ENCODE data around the gene PLEKHA8.
"Not testable (repeated sequence)": the region's sequence is repeated elsewhere in the genome, so short reads cannot be mapped to it uniquely, and the experiment has no call there.

The PLEKHA8 gene

DNA sequence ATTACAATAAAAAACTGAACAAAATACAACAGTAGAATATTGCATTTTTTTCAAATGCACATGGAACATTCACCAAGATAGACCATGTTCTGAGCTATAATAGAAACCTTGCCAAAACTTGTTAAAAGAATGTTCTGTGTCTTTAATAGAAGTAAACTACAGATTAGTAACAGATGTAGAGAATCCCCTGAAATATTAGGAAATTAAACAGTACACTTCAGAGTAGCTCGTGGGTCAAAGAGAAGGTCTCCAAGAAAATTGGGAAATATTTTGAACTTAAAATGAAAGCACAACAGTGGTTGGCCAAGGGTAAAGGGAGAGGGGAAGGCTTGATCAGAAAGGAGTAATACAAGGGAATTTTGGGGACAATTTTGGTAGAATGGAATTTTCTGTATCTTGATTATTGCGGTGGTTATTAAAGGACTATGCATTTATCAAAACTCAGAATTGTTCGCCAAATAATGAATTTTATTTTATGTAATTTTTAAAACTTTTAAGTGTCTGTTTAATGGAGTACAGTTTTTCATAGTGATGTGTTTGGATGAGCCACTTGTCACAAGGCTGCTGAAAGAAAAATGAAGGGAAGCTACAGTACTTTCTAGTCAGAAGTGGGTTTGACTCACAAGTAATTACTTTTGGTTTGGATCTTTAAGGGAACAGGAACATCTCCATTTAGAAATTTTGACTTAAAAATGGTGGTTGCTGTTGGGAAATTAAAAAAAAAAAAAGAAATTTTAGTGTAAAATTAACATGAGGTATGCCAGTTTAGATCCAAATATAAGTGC lies 10.2 kb downstream of the PLEKHA8 start:
- no peak overlapping the region for H3K4me3 ChIP-seq (ENCODE audit: low read depth, low read length)
- no peak overlapping the region for H3K27ac ChIP-seq (ENCODE audit: low read depth, low read length)

DNA sequence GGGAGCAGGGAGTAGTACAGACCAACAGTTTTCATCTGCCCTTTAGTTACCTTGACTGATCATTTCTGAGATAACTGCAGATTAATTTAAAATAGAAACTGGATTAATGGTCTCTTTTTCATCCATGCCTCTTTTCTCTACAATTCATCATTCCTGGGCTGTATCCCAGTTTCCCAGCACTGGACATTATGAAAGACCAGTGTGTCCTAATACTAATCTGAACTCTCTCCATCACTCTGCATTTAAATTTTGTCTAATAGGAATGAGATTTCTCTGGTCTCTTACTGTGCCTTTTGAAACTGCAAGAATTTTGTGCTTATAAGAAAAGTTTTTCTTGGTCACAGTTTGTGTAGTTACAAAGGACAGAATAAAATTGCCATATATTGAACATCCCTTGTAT lies 12.7 kb downstream of the PLEKHA8 start:
- Histone ChIP-seq H3K36me3 (ENCODE audit: control insufficient read depth, insufficient read depth, low read length) (peaks cover 8% of the 10 kb centered on the region), H3K9ac (ENCODE audit: low read length) (no peak overlapping the region), H3K4me1 (ENCODE audit: control insufficient read depth, insufficient read depth, low read length) (peaks cover 10% of the 10 kb centered on the region; the same call in 1 of the 2 replicates), H3K27ac (ENCODE audit: low read depth, low read length) (no peak overlapping the region), H3K4me3 (ENCODE audit: low read depth, low read length) (no peak overlapping the region), H3K9me3 (ENCODE audit: control insufficient read depth, insufficient read depth, low read depth, low read length) (no peaks in the 10 kb centered on the region), H3K27me3 (ENCODE audit: control insufficient read depth, insufficient read depth, low read length) (no peaks in the 10 kb centered on the region)

More for the DNA sequence above, 10.2 kb downstream of the PLEKHA8 start:
- Histone ChIP-seq H3K9ac (ENCODE audit: low read length) (no peak overlapping the region), H3K36me3 (ENCODE audit: control insufficient read depth, insufficient read depth, low read length) (peaks cover 7% of the 10 kb centered on the region; the same call in 1 of the 2 replicates), H3K27me3 (ENCODE audit: control insufficient read depth, insufficient read depth, low read length) (no peaks in the 10 kb centered on the region), H3K9me3 (ENCODE audit: control insufficient read depth, insufficient read depth, low read depth, low read length) (no peaks in the 10 kb centered on the region), H3K4me1 (ENCODE audit: control insufficient read depth, insufficient read depth, low read length) (peaks cover 10% of the 10 kb centered on the region; the same call in 1 of the 2 replicates)

DNA sequence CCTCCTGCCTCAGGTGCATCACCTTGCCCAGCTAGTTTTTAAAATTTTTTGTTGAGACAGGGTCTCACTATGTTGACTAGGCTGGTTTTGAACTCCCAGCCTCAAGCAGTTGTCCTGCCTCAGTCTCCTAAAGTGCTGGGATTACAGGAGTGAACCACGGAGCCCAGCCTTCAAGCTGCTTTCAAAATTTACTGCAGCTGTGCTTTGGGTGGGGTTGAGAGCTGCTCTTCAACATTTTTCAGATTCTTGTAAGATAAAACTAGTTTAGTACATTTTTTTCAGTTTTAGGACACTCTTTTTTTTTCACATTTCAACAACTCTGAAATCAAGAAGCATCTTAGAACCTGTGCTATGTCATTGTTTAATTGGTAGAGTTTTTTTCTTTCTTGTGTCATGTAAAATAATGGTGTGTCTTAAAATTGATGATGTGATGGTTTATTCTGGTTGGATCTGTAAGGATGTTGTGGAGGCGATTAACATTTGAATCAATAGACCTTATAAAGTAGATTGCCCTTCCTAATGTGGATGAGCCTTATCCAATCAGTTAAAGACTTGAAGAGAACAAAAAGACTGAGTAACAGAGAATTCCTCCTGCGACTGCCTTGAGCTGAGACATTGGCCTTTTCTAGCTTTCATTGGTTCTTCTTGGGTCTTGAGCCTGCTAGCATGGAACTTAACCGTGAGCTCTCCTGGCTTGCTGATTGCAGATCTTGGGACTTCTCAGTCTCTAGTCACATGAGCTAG lies 13.5 kb downstream of the PLEKHA8 start:
- Histone ChIP-seq H3K27me3 (ENCODE audit: control insufficient read depth, insufficient read depth, low read length) (no peaks in the 10 kb centered on the region), H3K9me3 (ENCODE audit: control insufficient read depth, insufficient read depth, low read depth, low read length) (no peaks in the 10 kb centered on the region), H3K36me3 (ENCODE audit: control insufficient read depth, insufficient read depth, low read length) (peaks cover 15% of the 10 kb centered on the region), H3K9ac (ENCODE audit: low read length) (no peak overlapping the region), H3K4me1 (ENCODE audit: control insufficient read depth, insufficient read depth, low read length) (peaks cover 10% of the 10 kb centered on the region; the same call in 1 of the 2 replicates), H3K4me3 (ENCODE audit: low read depth, low read length) (no peak overlapping the region), H3K27ac (ENCODE audit: low read depth, low read length) (no peak overlapping the region)

DNA sequence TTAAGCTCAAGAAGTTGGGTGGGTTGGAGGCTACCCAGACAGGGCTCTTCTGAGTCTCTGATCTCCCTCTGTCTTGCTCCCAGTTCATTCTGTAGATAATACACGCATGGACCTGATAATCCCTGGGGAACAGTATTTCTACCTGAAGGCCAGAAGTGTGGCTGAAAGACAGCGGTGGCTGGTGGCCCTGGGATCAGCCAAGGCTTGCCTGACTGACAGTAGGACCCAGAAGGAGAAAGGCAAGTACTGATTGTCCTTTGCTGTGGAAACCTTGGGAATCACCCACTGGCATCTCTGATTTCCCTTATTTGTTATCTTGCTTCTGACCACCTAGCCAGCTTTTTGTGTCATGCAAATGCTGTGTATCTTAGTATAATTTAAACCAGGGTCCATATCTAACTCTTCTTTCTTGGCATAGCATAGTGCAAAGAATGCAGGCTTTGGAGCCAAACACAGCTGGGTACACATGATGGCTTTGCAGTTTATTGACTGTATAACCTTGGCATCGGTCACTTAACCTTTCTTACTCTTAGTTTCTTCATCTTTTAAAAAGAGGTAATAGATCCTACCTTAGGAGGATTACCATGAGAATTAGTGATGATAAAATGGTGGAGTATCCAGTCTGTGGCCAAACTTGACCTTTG lies 18.0 kb downstream of the PLEKHA8 start:
- H3K4me3 ChIP-seq (ENCODE audit: low read depth, low read length) = no peak overlapping the region
- H3K36me3 ChIP-seq (ENCODE audit: control insufficient read depth, insufficient read depth, low read length) = peaks cover 47% of the 10 kb centered on the region
- no peaks in the 10 kb centered on the region for H3K27me3 ChIP-seq (ENCODE audit: control insufficient read depth, insufficient read depth, low read length)
- H3K9ac ChIP-seq (ENCODE audit: low read length) = no peak overlapping the region
- no peaks in the 10 kb centered on the region for H3K9me3 ChIP-seq (ENCODE audit: control insufficient read depth, insufficient read depth, low read depth, low read length)
- peaks cover 10% of the 10 kb centered on the region; the same call in 1 of the 2 replicates for H3K4me1 ChIP-seq (ENCODE audit: control insufficient read depth, insufficient read depth, low read length)
- no peak overlapping the region for H3K27ac ChIP-seq (ENCODE audit: low read depth, low read length)

DNA sequence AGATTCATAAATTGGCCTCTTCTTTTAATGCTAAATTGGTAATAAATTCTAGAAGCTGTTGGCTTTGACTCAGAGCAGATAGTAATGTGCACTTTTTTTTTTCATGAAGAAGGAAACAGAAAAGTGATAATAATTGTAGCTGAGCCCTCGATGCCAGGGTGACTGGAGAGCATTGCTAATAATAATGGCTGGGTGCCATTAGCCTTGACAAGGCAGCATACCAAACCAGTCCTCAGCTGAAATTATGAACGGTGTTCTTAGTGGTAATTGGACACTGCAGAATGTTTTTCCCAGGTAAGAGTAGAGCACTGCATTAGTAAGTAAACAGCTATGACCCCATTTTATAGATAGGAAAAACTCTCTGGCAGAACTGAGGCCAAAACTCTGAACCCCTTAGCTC lies 18.9 kb downstream of the PLEKHA8 start:
- Histone ChIP-seq H3K36me3 (ENCODE audit: control insufficient read depth, insufficient read depth, low read length) (peaks cover 54% of the 10 kb centered on the region), H3K9me3 (ENCODE audit: control insufficient read depth, insufficient read depth, low read depth, low read length) (no peaks in the 10 kb centered on the region), H3K27me3 (ENCODE audit: control insufficient read depth, insufficient read depth, low read length) (no peaks in the 10 kb centered on the region), H3K4me1 (ENCODE audit: control insufficient read depth, insufficient read depth, low read length) (peaks cover 3% of the 10 kb centered on the region; the same call in 1 of the 2 replicates), H3K4me3 (ENCODE audit: low read depth, low read length) (no peak overlapping the region), H3K9ac (ENCODE audit: low read length) (no peak overlapping the region), H3K27ac (ENCODE audit: low read depth, low read length) (no peak overlapping the region)

DNA sequence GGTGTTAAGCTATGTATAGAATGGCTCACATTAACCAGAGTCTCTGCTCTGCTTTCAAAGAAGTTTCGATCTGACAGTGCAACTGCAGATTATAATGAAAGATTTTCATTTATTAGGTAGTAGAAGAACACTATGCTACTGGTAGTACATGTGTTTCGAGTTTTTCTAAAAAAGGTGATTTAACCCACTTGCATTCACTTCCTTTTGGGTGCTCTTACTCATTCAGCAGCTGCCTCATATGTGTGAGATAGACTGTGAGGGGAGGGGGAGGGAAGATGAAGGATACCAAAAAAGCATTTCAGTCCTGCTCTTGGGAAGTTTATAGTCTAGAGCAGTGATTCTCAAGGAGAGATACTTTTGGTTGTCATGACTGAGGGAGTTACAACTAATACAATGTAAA lies 20.4 kb downstream of the PLEKHA8 start:
- Histone ChIP-seq H3K4me3 (ENCODE audit: low read depth, low read length) (no peak overlapping the region), H3K27ac (ENCODE audit: low read depth, low read length) (no peak overlapping the region), H3K36me3 (ENCODE audit: control insufficient read depth, insufficient read depth, low read length) (peaks cover 67% of the 10 kb centered on the region), H3K27me3 (ENCODE audit: control insufficient read depth, insufficient read depth, low read length) (no peaks in the 10 kb centered on the region), H3K9ac (ENCODE audit: low read length) (no peak overlapping the region), H3K4me1 (ENCODE audit: control insufficient read depth, insufficient read depth, low read length) (no peaks in the 10 kb centered on the region), H3K9me3 (ENCODE audit: control insufficient read depth, insufficient read depth, low read depth, low read length) (no peaks in the 10 kb centered on the region)

GRCh38 chr7:30049173-30049572 lies 21.0 kb downstream of the PLEKHA8 start:
- Histone ChIP-seq H3K4me3 (ENCODE audit: low read depth, low read length) (no peak overlapping the region), H3K27me3 (ENCODE audit: control insufficient read depth, insufficient read depth, low read length) (no peaks in the 10 kb centered on the region)

GRCh38 chr7:30053068-30053467 lies 24.9 kb downstream of the PLEKHA8 start:
- Histone ChIP-seq H3K9me3 (ENCODE audit: control insufficient read depth, insufficient read depth, low read depth, low read length) (no peaks in the 10 kb centered on the region), H3K27ac (ENCODE audit: low read depth, low read length) (no peak overlapping the region), H3K4me3 (ENCODE audit: low read depth, low read length) (no peak overlapping the region), H3K36me3 (ENCODE audit: control insufficient read depth, insufficient read depth, low read length) (peaks cover 74% of the 10 kb centered on the region), H3K4me1 (ENCODE audit: control insufficient read depth, insufficient read depth, low read length) (no peaks in the 10 kb centered on the region), H3K9ac (ENCODE audit: low read length) (no peak overlapping the region), H3K27me3 (ENCODE audit: control insufficient read depth, insufficient read depth, low read length) (no peaks in the 10 kb centered on the region)

More at GRCh38 chr7:30049173-30049572, 21.0 kb downstream of the PLEKHA8 start:
- Histone ChIP-seq H3K9me3 (ENCODE audit: control insufficient read depth, insufficient read depth, low read depth, low read length) (no peaks in the 10 kb centered on the region), H3K36me3 (ENCODE audit: control insufficient read depth, insufficient read depth, low read length) (peaks cover 73% of the 10 kb centered on the region), H3K9ac (ENCODE audit: low read length) (no peak overlapping the region), H3K4me1 (ENCODE audit: control insufficient read depth, insufficient read depth, low read length) (no peaks in the 10 kb centered on the region), H3K27ac (ENCODE audit: low read depth, low read length) (no peak overlapping the region)

- no peak overlapping the region for H3K27ac ChIP-seq (ENCODE audit: low read depth, low read length)
- H3K9ac ChIP-seq (ENCODE audit: low read length) = no peak overlapping the region
- no peak overlapping the region for H3K4me3 ChIP-seq (ENCODE audit: low read depth, low read length)
- H3K4me1 ChIP-seq (ENCODE audit: control insufficient read depth, insufficient read depth, low read length) = no peaks in the 10 kb centered on the region
- no peaks in the 10 kb centered on the region for H3K9me3 ChIP-seq (ENCODE audit: control insufficient read depth, insufficient read depth, low read depth, low read length)
- H3K27me3 ChIP-seq (ENCODE audit: control insufficient read depth, insufficient read depth, low read length) = no peaks in the 10 kb centered on the region
- peaks cover 61% of the 10 kb centered on the region for H3K36me3 ChIP-seq (ENCODE audit: control insufficient read depth, insufficient read depth, low read length)
Observed at GRCh38 chr7:30057741-30058140, 29.5 kb downstream of the PLEKHA8 start.

DNA sequence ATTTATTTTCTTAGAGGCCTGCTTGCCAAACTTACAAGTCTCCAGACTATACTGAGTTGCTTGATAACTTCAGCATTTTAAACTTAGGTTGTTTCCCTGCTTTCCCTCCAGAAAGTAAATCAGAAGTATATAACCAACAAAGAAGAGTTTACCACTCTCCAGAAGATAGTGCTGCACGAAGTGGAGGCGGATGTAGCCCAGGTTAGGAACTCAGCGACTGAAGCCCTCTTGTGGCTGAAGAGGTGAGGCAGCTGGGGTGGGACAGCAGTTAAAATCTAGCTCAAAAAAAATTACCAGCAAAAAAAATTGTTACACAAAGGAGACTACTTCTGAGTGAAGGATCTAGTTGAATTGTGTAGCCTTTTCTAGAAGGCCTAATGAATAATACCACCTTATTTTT lies 33.6 kb downstream of the PLEKHA8 start:
- H3K36me3 ChIP-seq (ENCODE audit: control insufficient read depth, insufficient read depth, low read length) = peaks cover 61% of the 10 kb centered on the region
- H3K4me1 ChIP-seq (ENCODE audit: control insufficient read depth, insufficient read depth, low read length); H3K27me3 ChIP-seq (ENCODE audit: control insufficient read depth, insufficient read depth, low read length); H3K9ac ChIP-seq (ENCODE audit: low read length); H3K27ac ChIP-seq (ENCODE audit: low read depth, low read length); H3K9me3 ChIP-seq (ENCODE audit: control insufficient read depth, insufficient read depth, low read depth, low read length); H3K4me3 ChIP-seq (ENCODE audit: low read depth, low read length): not testable (repeated sequence)

GRCh38 chr7:30062587-30062986 lies 34.4 kb downstream of the PLEKHA8 start:
- Histone ChIP-seq H3K4me3 (ENCODE audit: low read depth, low read length) (no peak overlapping the region), H3K36me3 (ENCODE audit: control insufficient read depth, insufficient read depth, low read length) (peaks cover 61% of the 10 kb centered on the region), H3K27ac (ENCODE audit: low read depth, low read length) (no peak overlapping the region), H3K9me3 (ENCODE audit: control insufficient read depth, insufficient read depth, low read depth, low read length) (no peaks in the 10 kb centered on the region), H3K4me1 (ENCODE audit: control insufficient read depth, insufficient read depth, low read length) (no peaks in the 10 kb centered on the region), H3K27me3 (ENCODE audit: control insufficient read depth, insufficient read depth, low read length) (no peaks in the 10 kb centered on the region), H3K9ac (ENCODE audit: low read length) (no peak overlapping the region)
